ENCODE data around the gene RHOH.

RHOH gene

DNA sequence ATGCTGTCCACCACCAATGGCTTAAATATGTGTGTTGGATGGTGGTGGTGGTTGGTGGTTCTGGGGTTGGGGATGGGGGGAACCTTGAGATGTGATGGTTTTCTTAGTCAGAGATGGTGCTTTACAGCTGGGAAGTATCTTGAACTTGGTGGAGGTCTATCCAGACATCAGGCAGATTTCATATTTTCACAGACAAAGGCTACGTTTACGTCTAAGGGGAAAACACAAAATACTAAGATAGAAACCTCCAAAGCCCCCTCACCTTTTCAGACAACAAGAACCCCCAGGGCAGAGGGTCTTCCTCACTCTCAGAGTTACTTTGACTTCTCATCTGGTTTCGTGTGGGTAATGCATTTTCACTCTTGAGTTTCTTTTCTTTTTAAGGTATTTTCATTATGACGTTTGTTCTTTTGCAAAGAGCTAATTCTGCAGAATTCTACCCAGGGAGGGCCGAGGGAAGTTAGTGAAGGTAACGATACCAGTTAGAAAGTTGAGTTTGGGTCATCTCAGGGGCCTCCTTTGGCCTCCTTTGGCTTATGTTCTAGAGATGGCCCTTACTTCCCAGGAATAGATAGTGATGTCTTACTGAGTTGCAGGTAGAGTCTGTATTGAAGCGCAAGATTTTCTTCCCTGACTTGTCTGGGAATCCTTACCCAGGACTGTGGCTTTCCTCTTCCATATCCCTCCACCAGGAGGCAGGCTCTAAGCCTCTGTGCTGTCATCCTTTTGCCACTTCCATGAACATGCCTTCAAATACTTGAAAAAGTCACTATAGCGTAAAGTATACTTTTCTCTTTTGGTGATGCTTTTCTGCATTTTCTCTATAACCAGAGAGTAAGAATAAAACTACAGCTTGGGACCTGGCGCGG lies 31.9 kb downstream of the RHOH start:
- no peak overlapping the region for H3K14ac ChIP-seq (ENCODE audit: low read length)
- no peak overlapping the region for H4K12ac ChIP-seq (ENCODE audit: low read depth, low read length)
- no peak overlapping the region for H3K4me2 ChIP-seq (ENCODE audit: low read length)
- H3K79me1 ChIP-seq (ENCODE audit: low read length), result no peaks in the 10 kb centered on the region
- H2AFZ ChIP-seq (ENCODE audit: insufficient read depth, low read length, poor library complexity), result no peak overlapping the region
- no peak overlapping the region for H3K23ac ChIP-seq (ENCODE audit: low read length)
- no peak overlapping the region for H4K91ac ChIP-seq (ENCODE audit: low read depth, low read length)
- H3K9me3 ChIP-seq (ENCODE audit: insufficient read depth, low read depth, low read length), result no peaks in the 10 kb centered on the region
- H3K4me3 ChIP-seq (ENCODE audit: low read depth, low read length), result no peak overlapping the region
- H2BK12ac ChIP-seq (ENCODE audit: low read length), result no peak overlapping the region
- WGBS (ENCODE audit: extremely low coverage, insufficient coverage, insufficient read length), result no CpG with 5 or more reads among the region's 10 CpGs
- no peaks in the 10 kb centered on the region for H3K36me3 ChIP-seq (ENCODE audit: control insufficient read depth in 1 of 2, insufficient read depth in 2 of 2, low read length in 2 of 2)
- H3K18ac ChIP-seq (ENCODE audit: low read length), result no peak overlapping the region
- no peaks in the 10 kb centered on the region for H3K79me2 ChIP-seq (ENCODE audit: control insufficient read depth, insufficient read depth, low read length, poor library complexity)
- H4K8ac ChIP-seq (ENCODE audit: low read depth, low read length), result no peak overlapping the region
- no peaks in the 10 kb centered on the region for H3K4me1 ChIP-seq (ENCODE audit: control insufficient read depth in 1 of 2, insufficient read depth in 2 of 2, low read length in 2 of 2)
- H3K4ac ChIP-seq (ENCODE audit: low read depth, low read length), result no peak overlapping the region
- peak in 1 of 2 donors; percentile 60 for DNase-seq
- no peak overlapping the region for H2BK120ac ChIP-seq (ENCODE audit: insufficient read depth, low read length, poor library complexity)
- H3K27ac ChIP-seq (ENCODE audit: low read depth, low read length), result no peak overlapping the region
- no peak overlapping the region for H3K9ac ChIP-seq (ENCODE audit: low read length)
- H2AK5ac ChIP-seq (ENCODE audit: low read length), result no peak overlapping the region
- H3K27me3 ChIP-seq (ENCODE audit: insufficient read depth, low read length), result no peaks in the 10 kb centered on the region
- no peak overlapping the region for H2BK5ac ChIP-seq (ENCODE audit: low read depth, low read length, poor library complexity)

DNA sequence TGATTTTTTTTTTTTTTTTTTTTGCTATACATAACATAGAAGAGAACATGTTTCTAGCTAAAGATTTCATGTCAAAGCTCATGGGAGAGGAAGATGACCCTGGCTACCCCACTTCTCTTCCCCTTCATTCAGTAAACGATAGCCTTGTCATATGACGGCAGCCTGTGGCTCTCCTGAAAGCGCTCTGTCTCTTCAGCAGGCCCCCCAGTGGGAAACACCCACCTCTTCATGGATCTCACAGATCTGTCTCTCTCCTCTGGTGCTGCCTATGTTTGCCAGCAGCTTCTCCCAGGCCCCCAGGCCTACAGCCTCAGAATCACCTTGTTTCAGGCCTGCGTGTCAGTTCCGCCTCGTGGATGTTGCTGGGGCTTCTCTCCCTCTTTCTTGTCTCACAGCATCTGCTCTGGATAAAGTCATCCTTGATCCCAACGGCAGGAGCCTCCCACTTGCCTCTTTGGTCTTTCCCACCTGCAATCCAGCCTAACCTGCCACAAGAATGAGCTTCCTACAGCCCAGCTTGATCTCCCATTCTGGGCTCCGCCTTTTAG lies 34.6 kb downstream of the RHOH start:
- Histone ChIP-seq H3K14ac (ENCODE audit: low read length) (no peak overlapping the region), H3K23ac (ENCODE audit: low read length) (no peak overlapping the region), H3K9me3 (ENCODE audit: insufficient read depth, low read depth, low read length) (no peaks in the 10 kb centered on the region), H3K36me3 (ENCODE audit: control insufficient read depth in 1 of 2, insufficient read depth in 2 of 2, low read length in 2 of 2) (no peaks in the 10 kb centered on the region), H3K4me2 (ENCODE audit: low read length) (no peak overlapping the region), H4K12ac (ENCODE audit: low read depth, low read length) (no peak overlapping the region), H2AK5ac (ENCODE audit: low read length) (no peak overlapping the region), H3K27ac (ENCODE audit: low read depth, low read length) (no peak overlapping the region), H3K9ac (ENCODE audit: low read length) (no peak overlapping the region), H3K4ac (ENCODE audit: low read depth, low read length) (no peak overlapping the region), H2BK120ac (ENCODE audit: insufficient read depth, low read length, poor library complexity) (no peak overlapping the region), H4K91ac (ENCODE audit: low read depth, low read length) (no peak overlapping the region), H2AFZ (ENCODE audit: insufficient read depth, low read length, poor library complexity) (no peak overlapping the region), H2BK5ac (ENCODE audit: low read depth, low read length, poor library complexity) (no peak overlapping the region), H3K4me3 (ENCODE audit: low read depth, low read length) (no peak overlapping the region), H2BK12ac (ENCODE audit: low read length) (no peak overlapping the region), H3K79me2 (ENCODE audit: control insufficient read depth, insufficient read depth, low read length, poor library complexity) (no peaks in the 10 kb centered on the region), H3K18ac (ENCODE audit: low read length) (no peak overlapping the region), H3K79me1 (ENCODE audit: low read length) (no peaks in the 10 kb centered on the region), H3K4me1 (ENCODE audit: control insufficient read depth in 1 of 2, insufficient read depth in 2 of 2, low read length in 2 of 2) (no peaks in the 10 kb centered on the region), H3K27me3 (ENCODE audit: insufficient read depth, low read length) (no peaks in the 10 kb centered on the region), H4K8ac (ENCODE audit: low read depth, low read length) (no peak overlapping the region)
- DNase-seq, result no peak
- WGBS (ENCODE audit: extremely low coverage, insufficient coverage, insufficient read length), result no CpG with 5 or more reads among the region's 8 CpGs

DNA sequence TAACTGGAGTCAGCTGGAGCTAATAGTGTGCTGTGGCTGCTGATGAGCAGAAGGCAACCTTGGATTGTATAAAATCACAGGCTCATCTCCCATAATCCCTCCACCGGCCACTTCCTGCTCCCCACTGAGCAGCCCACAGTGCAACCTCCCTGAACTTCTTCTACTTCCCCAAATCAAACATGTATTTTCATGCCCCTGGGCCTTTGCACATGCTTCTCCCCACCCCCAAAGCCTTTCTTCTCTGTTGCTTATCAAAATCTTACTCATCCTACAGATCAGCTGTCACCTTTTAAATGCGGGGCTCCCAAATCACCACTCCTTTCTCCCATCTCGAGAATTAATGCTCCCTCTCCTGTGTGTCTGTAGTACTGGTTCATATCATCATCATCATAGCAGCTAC lies 35.8 kb downstream of the RHOH start:
- Histone ChIP-seq H4K91ac (ENCODE audit: low read depth, low read length) (no peak overlapping the region), H4K12ac (ENCODE audit: low read depth, low read length) (no peak overlapping the region), H2AK5ac (ENCODE audit: low read length) (no peak overlapping the region), H2BK12ac (ENCODE audit: low read length) (no peak overlapping the region), H3K4me2 (ENCODE audit: low read length) (no peak overlapping the region), H3K14ac (ENCODE audit: low read length) (no peak overlapping the region), H3K27ac (ENCODE audit: low read depth, low read length) (no peak overlapping the region), H2BK120ac (ENCODE audit: insufficient read depth, low read length, poor library complexity) (no peak overlapping the region), H3K36me3 (ENCODE audit: control insufficient read depth in 1 of 2, insufficient read depth in 2 of 2, low read length in 2 of 2) (no peaks in the 10 kb centered on the region), H3K27me3 (ENCODE audit: insufficient read depth, low read length) (no peaks in the 10 kb centered on the region), H3K79me1 (ENCODE audit: low read length) (no peaks in the 10 kb centered on the region), H2AFZ (ENCODE audit: insufficient read depth, low read length, poor library complexity) (no peak overlapping the region), H3K9ac (ENCODE audit: low read length) (no peak overlapping the region), H3K18ac (ENCODE audit: low read length) (no peak overlapping the region), H3K4me1 (ENCODE audit: control insufficient read depth in 1 of 2, insufficient read depth in 2 of 2, low read length in 2 of 2) (no peaks in the 10 kb centered on the region), H2BK5ac (ENCODE audit: low read depth, low read length, poor library complexity) (no peak overlapping the region), H3K4me3 (ENCODE audit: low read depth, low read length) (no peak overlapping the region), H4K8ac (ENCODE audit: low read depth, low read length) (no peak overlapping the region), H3K23ac (ENCODE audit: low read length) (no peak overlapping the region), H3K4ac (ENCODE audit: low read depth, low read length) (no peak overlapping the region), H3K79me2 (ENCODE audit: control insufficient read depth, insufficient read depth, low read length, poor library complexity) (no peaks in the 10 kb centered on the region), H3K9me3 (ENCODE audit: insufficient read depth, low read depth, low read length) (no peaks in the 10 kb centered on the region)
- no peak for DNase-seq
- WGBS (ENCODE audit: extremely low coverage, insufficient coverage, insufficient read length), result no CpG with 5 or more reads among the region's 3 CpGs

DNA sequence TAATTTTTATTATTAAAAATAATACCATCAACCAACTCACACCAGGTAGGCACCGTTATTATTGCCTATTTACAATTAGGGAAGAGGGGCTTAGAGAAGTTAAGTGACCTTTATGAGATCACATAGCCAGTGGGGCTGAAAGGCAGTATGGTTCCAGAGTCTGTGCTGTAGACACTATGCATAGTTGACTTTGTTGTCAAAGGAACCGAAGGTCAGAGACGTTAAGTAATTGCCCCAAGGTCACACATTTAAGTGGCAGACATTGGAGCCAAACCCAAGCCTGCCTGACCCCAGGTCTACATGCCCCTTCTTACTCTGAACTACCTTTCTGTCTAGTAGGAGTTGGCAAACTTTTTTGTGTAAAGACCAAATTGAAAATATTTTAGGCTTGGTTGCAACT lies 36.4 kb downstream of the RHOH start:
- Histone ChIP-seq H4K91ac (ENCODE audit: low read depth, low read length) (no peak overlapping the region), H4K12ac (ENCODE audit: low read depth, low read length) (no peak overlapping the region), H2AFZ (ENCODE audit: insufficient read depth, low read length, poor library complexity) (no peak overlapping the region), H3K4me3 (ENCODE audit: low read depth, low read length) (no peak overlapping the region), H3K4me2 (ENCODE audit: low read length) (no peak overlapping the region), H2AK5ac (ENCODE audit: low read length) (no peak overlapping the region), H2BK12ac (ENCODE audit: low read length) (no peak overlapping the region), H3K9me3 (ENCODE audit: insufficient read depth, low read depth, low read length) (no peaks in the 10 kb centered on the region), H2BK120ac (ENCODE audit: insufficient read depth, low read length, poor library complexity) (no peak overlapping the region), H3K27me3 (ENCODE audit: insufficient read depth, low read length) (no peaks in the 10 kb centered on the region), H3K79me2 (ENCODE audit: control insufficient read depth, insufficient read depth, low read length, poor library complexity) (no peaks in the 10 kb centered on the region), H3K23ac (ENCODE audit: low read length) (no peak overlapping the region), H3K4ac (ENCODE audit: low read depth, low read length) (no peak overlapping the region), H4K8ac (ENCODE audit: low read depth, low read length) (no peak overlapping the region), H3K79me1 (ENCODE audit: low read length) (no peaks in the 10 kb centered on the region), H3K9ac (ENCODE audit: low read length) (no peak overlapping the region), H3K14ac (ENCODE audit: low read length) (no peak overlapping the region), H3K27ac (ENCODE audit: low read depth, low read length) (no peak overlapping the region), H3K36me3 (ENCODE audit: control insufficient read depth in 1 of 2, insufficient read depth in 2 of 2, low read length in 2 of 2) (no peaks in the 10 kb centered on the region), H3K4me1 (ENCODE audit: control insufficient read depth in 1 of 2, insufficient read depth in 2 of 2, low read length in 2 of 2) (no peaks in the 10 kb centered on the region), H3K18ac (ENCODE audit: low read length) (no peak overlapping the region), H2BK5ac (ENCODE audit: low read depth, low read length, poor library complexity) (no peak overlapping the region)
- no peak for DNase-seq
- no CpG with 5 or more reads among the region's 3 CpGs for WGBS (ENCODE audit: extremely low coverage, insufficient coverage, insufficient read length)

Measured in trophoblast cell (in vitro differentiated cells and primary cell).